ENCODE results near the gene CARS2.
A peak's percentile ranks its signal among the peaks of the same experiment; 100 is the strongest.
"Not testable (repeated sequence)": the region's sequence is repeated elsewhere in the genome, so short reads cannot be mapped to it uniquely, and the experiment has no call there.

The CARS2 gene

DNA sequence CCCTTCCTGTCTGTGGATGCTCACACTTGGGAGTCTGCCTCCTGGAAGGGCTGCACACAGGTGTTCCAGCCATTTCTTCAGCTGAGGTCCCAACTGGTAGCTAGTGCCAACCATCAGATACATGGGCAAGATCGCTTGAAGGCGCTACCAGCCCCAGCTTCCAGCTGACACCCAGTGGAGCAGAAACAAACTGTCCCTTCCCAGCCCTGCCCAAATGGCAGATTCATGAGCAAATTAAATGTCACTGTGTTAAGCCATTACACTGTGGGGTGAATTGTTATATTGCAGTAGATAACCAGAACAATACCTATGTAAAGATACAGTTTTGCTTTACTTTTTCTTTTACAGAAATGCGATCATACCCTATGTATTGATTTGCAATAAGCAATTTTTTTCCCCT lies 25.2 kb upstream of the CARS2 start:
- DNase-seq (ENCODE audit: low read depth, low spot score): no peak
- in situ Hi-C loops (cut with HindIII; ENCODE audit: low sequenced_read_pairs): no loop called here
- no peak overlapping the region for H3K4me3 ChIP-seq (ENCODE audit: low read depth, low read length)
- no peak for TF ChIP-seq CTCF (IDR thresholded peaks at IDR 0.05; ENCODE audit: low read depth, low read length)

GRCh38 chr13:110726726-110727125 lies 20.8 kb upstream of the CARS2 start:
- DNase-seq (ENCODE audit: low read depth, low spot score): no peak
- in situ Hi-C loops (cut with HindIII; ENCODE audit: low sequenced_read_pairs): no loop called here
- no peak overlapping the region for H3K4me3 ChIP-seq (ENCODE audit: low read depth, low read length)
- no peak for TF ChIP-seq CTCF (IDR thresholded peaks at IDR 0.05; ENCODE audit: low read depth, low read length)

- in situ Hi-C loops (cut with HindIII; ENCODE audit: low sequenced_read_pairs); DNase-seq (ENCODE audit: low read depth, low spot score); H3K4me3 ChIP-seq (ENCODE audit: low read depth, low read length): not testable (repeated sequence)
These were observed 20.2 kb upstream of the CARS2 start for GRCh38 chr13:110726153-110726552.

- no peak overlapping the region for H3K4me3 ChIP-seq (ENCODE audit: low read depth, low read length)
- DNase-seq (ENCODE audit: low read depth, low spot score): no peak
- TF ChIP-seq CTCF (IDR thresholded peaks at IDR 0.05; ENCODE audit: low read depth, low read length): no peak
- in situ Hi-C loops (cut with HindIII; ENCODE audit: low sequenced_read_pairs): no loop called here
These were observed 17.7 kb upstream of the CARS2 start for GRCh38 chr13:110723598-110723997.

GRCh38 chr13:110722971-110723370 lies 17.1 kb upstream of the CARS2 start:
- no peak for DNase-seq (ENCODE audit: low read depth, low spot score)
- TF ChIP-seq CTCF (IDR thresholded peaks at IDR 0.05; ENCODE audit: low read depth, low read length): no peak
- in situ Hi-C loops (cut with HindIII; ENCODE audit: low sequenced_read_pairs): no loop called here
- H3K4me3 ChIP-seq (ENCODE audit: low read depth, low read length): no peak overlapping the region

DNA sequence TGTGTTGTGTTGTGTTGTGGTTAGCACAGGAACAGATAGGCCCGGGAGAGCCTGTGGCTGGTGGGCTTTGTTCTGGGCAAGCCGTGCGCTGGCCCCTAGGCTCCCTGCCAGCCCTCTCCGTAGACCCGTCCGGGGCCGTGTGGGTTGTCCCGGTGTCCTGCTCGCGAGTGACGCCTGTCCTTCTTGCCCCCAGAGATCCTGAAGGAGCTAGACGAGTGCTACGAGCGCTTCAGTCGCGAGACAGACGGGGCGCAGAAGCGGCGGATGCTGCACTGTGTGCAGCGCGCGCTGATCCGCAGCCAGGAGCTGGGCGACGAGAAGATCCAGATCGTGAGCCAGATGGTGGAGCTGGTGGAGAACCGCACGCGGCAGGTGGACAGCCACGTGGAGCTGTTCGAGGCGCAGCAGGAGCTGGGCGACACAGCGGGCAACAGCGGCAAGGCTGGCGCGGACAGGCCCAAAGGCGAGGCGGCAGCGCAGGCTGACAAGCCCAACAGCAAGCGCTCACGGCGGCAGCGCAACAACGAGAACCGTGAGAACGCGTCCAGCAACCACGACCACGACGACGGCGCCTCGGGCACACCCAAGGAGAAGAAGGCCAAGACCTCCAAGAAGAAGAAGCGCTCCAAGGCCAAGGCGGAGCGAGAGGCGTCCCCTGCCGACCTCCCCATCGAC lies 13.3 kb upstream of the CARS2 start:
- no peak overlapping the region for H3K4me3 ChIP-seq (ENCODE audit: low read depth, low read length)
- no peak for DNase-seq (ENCODE audit: low read depth, low spot score)
- TF ChIP-seq CTCF (IDR thresholded peaks at IDR 0.05; ENCODE audit: low read depth, low read length): no peak
- in situ Hi-C loops (cut with HindIII; ENCODE audit: low sequenced_read_pairs): no loop called here

DNA sequence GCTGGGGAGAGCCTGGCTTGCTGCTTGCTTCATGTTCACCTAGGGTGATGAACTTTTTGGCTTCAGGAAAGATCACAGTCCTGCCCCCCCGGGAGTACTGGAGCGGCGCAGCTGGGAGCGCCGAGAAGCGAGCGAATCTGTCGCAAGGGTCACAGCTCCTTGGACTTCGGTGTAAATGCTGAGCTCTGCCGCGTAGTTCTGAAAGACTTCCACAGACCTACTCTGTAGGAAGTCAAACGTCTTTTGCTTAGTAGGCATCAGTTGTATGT lies 10.3 kb upstream of the CARS2 start:
- DNase-seq (ENCODE audit: low read depth, low spot score): peak; percentile 22
- H3K4me3 ChIP-seq (ENCODE audit: low read depth, low read length): peak overlapping the region; percentile 92
- TF ChIP-seq CTCF (IDR thresholded peaks at IDR 0.05; ENCODE audit: low read depth, low read length): no peak
- in situ Hi-C loops (cut with HindIII; ENCODE audit: low sequenced_read_pairs): no loop called here

Data from astrocyte of the spinal cord (primary cell).